DND-41 (cell line): ENCODE data around the gene BNC2.

Experiments
- ATAC-seq: fragments of 200-7000 bp; cut with Tn5 transposase; 3 replicates; pipeline ENCODE4 v1.9.1; 2021; ENCODE audit warnings: low read depth; ENCODE audit not compliant: insufficient read depth
- DNase-seq: peaks from one replicate; pipeline ENCODE4 v3.0.0-alpha.2; 2020
- H2AFZ ChIP-seq: 2 replicates; pipeline ENCODE4 v1.6.0; 2012; ENCODE audit warnings: low read depth, low read length
- H3K27ac ChIP-seq: 2 replicates; pipeline ENCODE4 v1.5.1; 2012; ENCODE audit warnings: low read length, inconsistent platforms
- H3K27me3 ChIP-seq: fragments of 200-600 bp; sonication (generic); 2 replicates; pipeline ENCODE4 v1.6.0; 2012; ENCODE audit warnings: low read length, mild to moderate bottlenecking, inconsistent platforms; ENCODE audit not compliant: insufficient read depth, poor library complexity
- H3K36me3 ChIP-seq: 2 replicates; pipeline ENCODE4 v1.5.1; 2012; ENCODE audit warnings: low read length, inconsistent platforms; ENCODE audit not compliant: insufficient read depth
- H3K4me1 ChIP-seq: 2 replicates; pipeline ENCODE4 v1.5.1; 2012; ENCODE audit warnings: mild to moderate bottlenecking, low read length; ENCODE audit not compliant: insufficient read depth
- H3K4me2 ChIP-seq: 2 replicates; pipeline ENCODE4 v1.6.0; 2012; ENCODE audit warnings: mild to moderate bottlenecking, moderate library complexity, low read length, inconsistent platforms; ENCODE audit not compliant: insufficient read depth
- H3K4me3 ChIP-seq, 2 experiments: fragments of 200-600 bp in 1 of 2; shearing (Covaris generic) in 1 of 2; 2 replicates each; pipeline ENCODE4 v1.5.1; 2012 to 2016; ENCODE audit warnings: inconsistent platforms in 2 of 2, low read length in 2 of 2, mild to moderate bottlenecking in 2 of 2, low read depth in 1 of 2, moderate library complexity in 1 of 2
- H3K79me2 ChIP-seq: 2 replicates; pipeline ENCODE4 v1.6.0; 2012; ENCODE audit warnings: low read length, inconsistent platforms; ENCODE audit not compliant: insufficient read depth
- H3K9ac ChIP-seq: 2 replicates; pipeline ENCODE4 v1.6.0; 2012; ENCODE audit warnings: low read depth, mild to moderate bottlenecking, inconsistent platforms, low read length, moderate library complexity
- H3K9me3 ChIP-seq: 2 replicates; pipeline ENCODE4 v1.5.1; 2012; ENCODE audit warnings: low read length, moderate library complexity, mild to moderate bottlenecking, inconsistent platforms; ENCODE audit not compliant: insufficient read depth, severe bottlenecking
- H4K20me1 ChIP-seq: 2 replicates; pipeline ENCODE4 v1.6.0; 2012; ENCODE audit warnings: low read length; ENCODE audit not compliant: insufficient read depth
- CTCF ChIP-seq: IDR thresholded peaks from 2 replicates; pipeline ENCODE4 v1.5.1; 2012; ENCODE audit warnings: borderline replicate concordance, low read length, moderate library complexity, mild to moderate bottlenecking; ENCODE audit not compliant: poor library complexity, severe bottlenecking; ENCODE audit errors: extremely low read depth
- EZH2 ChIP-seq: IDR thresholded peaks from 3 replicates; pipeline ENCODE4 v1.6.1; 2012; ENCODE audit warnings: borderline replicate concordance, low read depth, mild to moderate bottlenecking, moderate library complexity, low read length, inconsistent platforms; ENCODE audit not compliant: severe bottlenecking

The BNC2 gene

GRCh38 chr9:16828340-16829281 lies 41.9 kb downstream of the BNC2 start:
- H3K79me2 ChIP-seq = no peaks in the 10 kb centered on the region
- no peak for TF ChIP-seq EZH2
- TF ChIP-seq CTCF = no peak
- no peak overlapping the region for H3K4me2 ChIP-seq
- no peaks in the 10 kb centered on the region for H3K9me3 ChIP-seq
- H3K36me3 ChIP-seq = no peaks in the 10 kb centered on the region
- H4K20me1 ChIP-seq = no peaks in the 10 kb centered on the region
- ATAC-seq (no peak), DNase-seq (no peak)
- H3K27ac ChIP-seq = no peak overlapping the region
- H3K4me1 ChIP-seq = peaks cover 7% of the 10 kb centered on the region
- H3K4me3 ChIP-seq = no peak overlapping the region
- H3K9ac ChIP-seq = no peak overlapping the region
- no peaks in the 10 kb centered on the region for H3K27me3 ChIP-seq
- H2AFZ ChIP-seq = no peak overlapping the region

- no peaks in the 10 kb centered on the region for H3K36me3 ChIP-seq
- H2AFZ ChIP-seq = no peak overlapping the region
- no peak for DNase-seq
- ATAC-seq = no peak
- no peak overlapping the region for H3K27ac ChIP-seq
- H3K79me2 ChIP-seq = no peaks in the 10 kb centered on the region
- no peak overlapping the region for H3K9ac ChIP-seq
- H3K4me3 ChIP-seq = no peak overlapping the region
- TF ChIP-seq EZH2 (no peak), CTCF (no peak)
- H3K4me1 ChIP-seq = peaks cover 7% of the 10 kb centered on the region
- no peaks in the 10 kb centered on the region for H3K27me3 ChIP-seq
- no peaks in the 10 kb centered on the region for H4K20me1 ChIP-seq
- no peaks in the 10 kb centered on the region for H3K9me3 ChIP-seq
- H3K4me2 ChIP-seq = no peak overlapping the region
Observed at GRCh38 chr9:16825971-16826625, 44.4 kb downstream of the BNC2 start.

- DNase-seq (no peak), ATAC-seq (no peak)
- Histone ChIP-seq H3K79me2 (no peaks in the 10 kb centered on the region), H3K9me3 (no peaks in the 10 kb centered on the region), H3K36me3 (no peaks in the 10 kb centered on the region), H3K4me2 (no peak overlapping the region), H3K9ac (no peak overlapping the region), H3K4me1 (peaks cover 7% of the 10 kb centered on the region), H3K4me3 (no peak overlapping the region), H3K27ac (no peak overlapping the region; the same call in 1 of the 2 replicates), H4K20me1 (no peaks in the 10 kb centered on the region), H2AFZ (no peak overlapping the region), H3K27me3 (no peaks in the 10 kb centered on the region)
- no peak for TF ChIP-seq EZH2
- no peak for TF ChIP-seq CTCF
Observed at GRCh38 chr9:16825331-16825725, 45.1 kb downstream of the BNC2 start.
